SK-N-DZ (cell line): ENCODE data around the gene ZNF536.
"Not testable (repeated sequence)": the region's sequence is repeated elsewhere in the genome, so short reads cannot be mapped to it uniquely, and the experiment has no call there.

ENCODE experiments used
- DNase-seq: peaks from one replicate; pipeline ENCODE4 v3.0.0-alpha.2; 2015; ENCODE audit warnings: low spot score

The ZNF536 gene

DNA sequence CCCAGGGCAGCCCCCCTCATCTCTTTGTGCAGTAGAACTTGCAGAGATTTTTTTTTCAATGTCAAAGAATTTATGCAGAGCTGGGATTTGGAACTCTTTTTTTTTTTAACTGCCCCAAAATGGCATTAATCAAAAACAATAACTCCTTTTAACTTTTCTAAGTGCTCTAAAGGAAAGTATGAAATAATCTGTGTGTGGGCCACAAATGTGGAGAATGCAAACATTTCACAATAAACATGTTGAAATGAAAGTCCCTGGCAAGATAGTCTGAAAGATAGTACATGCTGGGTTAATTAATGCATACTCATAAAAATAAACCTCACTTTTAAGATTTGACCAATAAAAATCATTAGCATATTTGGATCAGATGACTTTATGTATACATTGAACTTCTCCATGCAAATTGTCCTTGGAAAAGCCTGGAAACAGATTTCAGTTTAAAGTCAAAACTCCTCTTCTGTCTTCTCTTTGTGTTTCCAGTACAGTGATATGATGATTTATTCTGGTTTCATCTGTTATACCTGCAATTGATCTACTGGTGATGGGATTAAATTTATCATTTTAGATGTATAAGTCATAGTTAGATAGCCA, 30.5 kb upstream of the ZNF536 start:
- DNase-seq = no peak

DNA sequence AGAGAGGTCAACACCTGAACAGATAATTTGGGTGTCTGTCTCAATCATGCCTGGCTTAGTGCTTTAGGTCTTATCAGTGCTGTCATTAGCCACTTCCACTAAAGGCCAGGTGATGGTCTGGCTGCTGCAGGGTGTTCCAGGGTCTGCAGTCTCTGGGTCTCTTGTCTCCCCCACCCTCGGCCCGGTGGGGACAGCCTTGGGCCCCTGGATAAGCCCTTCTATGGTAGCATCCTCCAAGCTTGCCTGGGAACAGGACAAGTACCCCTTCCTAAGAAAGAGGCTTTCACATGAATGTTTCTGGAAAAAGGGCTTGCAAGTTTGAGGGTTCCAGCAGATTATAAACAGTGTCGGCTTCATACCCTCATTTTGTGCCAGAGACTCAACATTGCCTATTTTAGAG, 29.3 kb upstream of the ZNF536 start:
- no peak for DNase-seq

DNA sequence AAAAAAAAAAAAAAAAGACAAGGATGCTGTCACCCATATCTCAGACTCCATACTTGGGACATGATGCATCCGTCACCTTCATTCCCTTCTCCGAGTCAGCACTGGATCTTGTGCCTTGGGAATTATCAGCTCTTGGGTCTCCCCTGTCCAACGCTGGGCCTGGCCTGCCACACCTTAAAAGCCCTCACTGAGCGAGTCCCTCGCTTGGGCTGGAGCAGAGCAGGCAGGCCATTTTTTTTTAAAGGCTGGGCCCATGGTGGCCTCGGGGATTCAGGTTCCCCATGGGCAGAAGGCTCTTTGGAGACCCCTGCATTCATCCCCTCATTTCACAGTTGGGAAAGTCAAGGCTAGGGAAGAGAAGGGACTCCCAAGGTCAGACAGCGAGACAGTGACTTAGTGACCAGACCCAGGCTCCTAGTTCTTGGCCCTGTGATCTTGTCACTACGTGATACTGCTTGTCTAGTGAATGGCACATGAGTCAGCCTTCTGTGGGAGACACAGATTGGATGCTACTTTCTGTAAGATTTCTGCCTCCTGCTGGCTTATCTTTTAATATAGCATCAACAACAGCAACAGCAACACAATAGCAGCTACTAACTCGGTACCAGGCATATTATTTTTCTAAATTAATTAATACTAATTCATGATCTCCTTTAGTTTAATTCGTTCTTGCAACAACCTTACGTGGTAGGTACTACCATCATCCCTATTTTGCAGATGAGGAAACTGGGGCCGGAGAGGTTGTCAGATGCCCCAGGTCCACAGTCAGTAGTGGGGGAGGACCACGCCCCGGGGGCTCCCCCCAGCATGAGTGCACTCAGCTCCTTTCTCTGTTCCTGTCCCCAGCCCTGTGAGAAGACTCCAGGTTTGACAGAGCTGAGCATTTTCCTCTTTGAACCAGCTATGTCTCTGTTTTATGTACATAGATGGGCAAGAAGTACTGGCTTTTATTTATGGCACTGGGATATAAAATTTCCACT, 27.4 kb upstream of the ZNF536 start:
- no peak for DNase-seq

DNA sequence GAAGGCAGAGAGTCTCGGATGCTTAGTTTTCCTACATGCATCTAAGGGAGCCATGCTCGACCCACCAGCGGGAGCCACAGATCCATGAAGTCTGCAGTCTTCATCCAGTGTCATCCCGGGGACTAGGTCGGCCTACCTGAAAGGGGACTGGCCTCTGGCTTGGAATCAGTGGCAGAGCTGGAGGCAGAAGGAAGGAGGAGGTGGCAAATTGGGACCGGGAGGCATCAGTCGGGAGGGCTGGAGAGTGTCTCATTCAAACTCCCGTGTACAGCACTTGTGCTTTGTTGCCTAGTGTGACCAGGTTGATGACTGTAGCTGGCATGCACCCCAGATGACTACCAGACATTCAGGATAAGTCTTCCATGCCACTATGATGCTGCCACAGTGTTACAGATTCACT, 26.5 kb upstream of the ZNF536 start:
- no peak for DNase-seq

DNA sequence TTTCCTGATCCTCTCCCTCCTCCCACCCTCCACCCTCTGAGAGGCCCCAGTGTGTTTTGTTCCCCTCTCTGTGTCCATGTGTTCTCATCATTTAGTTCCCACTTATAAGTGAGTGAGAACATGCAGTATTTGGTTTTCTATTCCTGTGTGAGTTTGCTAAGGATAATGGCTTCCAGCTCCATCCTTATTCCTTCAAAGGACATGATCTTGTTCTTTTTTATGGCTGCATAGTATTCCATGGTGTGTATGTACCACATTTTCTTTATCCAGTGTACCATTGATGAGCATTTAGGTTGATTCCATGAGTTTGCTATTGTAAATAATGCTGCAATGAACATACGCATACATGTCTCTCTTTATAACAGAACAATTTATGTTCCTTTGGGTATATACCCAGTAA, 25.7 kb upstream of the ZNF536 start:
- not testable (repeated sequence) for DNase-seq

DNA sequence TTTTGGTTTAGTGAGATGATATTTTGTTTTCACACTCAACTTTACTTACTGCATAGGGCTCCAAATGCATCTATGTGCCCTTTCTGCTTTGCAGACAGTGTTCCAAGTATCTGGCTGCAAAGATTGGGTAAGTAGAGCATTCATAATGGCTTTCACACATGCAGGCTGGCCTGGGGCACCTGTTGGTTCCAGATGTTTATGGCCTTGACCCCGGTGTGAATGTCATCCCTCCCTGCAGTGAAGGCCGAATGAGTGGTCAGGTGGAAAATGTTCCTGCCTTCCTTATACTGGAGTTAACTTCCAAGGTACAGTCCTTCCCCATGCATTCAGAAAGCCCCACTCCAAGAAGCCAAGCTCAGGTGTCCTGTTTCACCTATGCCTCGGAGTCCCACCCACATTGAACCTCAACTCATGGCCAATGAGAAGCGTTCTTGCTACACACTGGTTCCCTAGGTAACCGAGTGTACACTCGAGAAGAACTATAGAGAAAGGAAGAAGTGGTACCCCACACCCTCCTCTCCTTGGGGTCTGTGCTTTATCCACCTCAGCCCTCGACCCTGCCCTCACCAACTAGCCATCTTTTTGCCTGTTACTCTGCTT, 23.0 kb upstream of the ZNF536 start:
- no peak for DNase-seq

DNA sequence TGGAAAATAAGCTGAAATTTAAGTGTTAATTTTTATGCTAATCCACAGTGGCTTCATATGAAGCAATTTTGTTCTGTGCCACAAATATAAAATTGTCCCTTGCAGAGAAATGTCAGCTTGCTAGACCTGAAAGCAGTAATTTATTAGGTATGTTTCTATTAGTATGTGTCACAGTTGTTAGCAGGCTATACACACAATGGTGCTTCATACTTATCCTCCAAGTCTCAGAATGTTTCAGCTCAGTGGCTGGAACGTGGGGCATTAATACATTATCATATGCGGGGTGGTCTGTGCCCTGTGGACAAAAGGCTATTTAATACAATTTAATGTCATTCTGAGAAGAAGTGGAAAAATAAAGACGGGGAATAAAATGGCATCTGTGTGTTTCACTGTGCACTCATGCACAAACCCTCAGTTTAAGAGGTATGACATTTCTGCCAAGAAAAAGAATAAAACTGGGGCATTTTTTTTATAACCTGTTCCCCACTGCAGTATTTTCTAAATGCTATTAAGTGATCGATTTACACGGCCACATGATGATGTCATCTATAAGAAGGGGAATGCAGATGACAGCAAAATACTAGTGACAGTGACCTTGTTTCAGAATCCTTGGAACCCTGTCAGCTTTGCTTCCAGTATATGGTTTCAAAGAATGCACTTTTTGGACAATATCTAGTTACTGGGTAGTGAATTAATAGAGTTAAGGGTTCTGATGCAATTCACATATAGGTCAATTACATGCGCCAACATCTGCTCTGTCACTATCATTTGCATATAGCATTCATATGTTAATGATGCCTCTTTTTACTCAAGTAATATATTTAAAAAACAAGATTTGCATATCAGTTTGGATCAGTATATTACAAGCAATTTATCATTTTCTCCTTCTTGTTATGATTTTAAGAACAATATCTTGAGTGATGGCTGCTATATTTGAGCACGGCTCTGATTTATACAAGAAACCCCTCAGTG, 21.2 kb upstream of the ZNF536 start:
- DNase-seq = no peak

DNA sequence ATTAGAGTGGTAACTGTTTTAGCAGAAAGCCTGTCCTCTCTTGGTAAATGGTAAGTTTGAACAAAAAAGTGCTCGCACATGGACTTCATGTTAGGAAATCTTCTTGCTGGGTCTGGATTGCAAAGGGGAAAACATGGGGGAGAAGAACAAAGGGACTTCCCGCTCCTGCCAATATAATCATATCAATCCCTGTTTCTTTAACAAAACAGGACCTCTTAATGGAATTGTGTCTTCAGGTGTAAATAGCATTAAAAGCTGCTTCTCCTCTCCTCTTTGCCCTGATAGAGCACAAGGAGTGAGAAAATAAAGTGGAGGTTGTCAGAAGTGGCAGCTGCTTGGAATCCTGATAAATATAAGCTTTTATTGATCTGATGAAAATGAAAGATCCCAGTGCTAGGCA, 20.4 kb upstream of the ZNF536 start:
- no peak for DNase-seq

DNA sequence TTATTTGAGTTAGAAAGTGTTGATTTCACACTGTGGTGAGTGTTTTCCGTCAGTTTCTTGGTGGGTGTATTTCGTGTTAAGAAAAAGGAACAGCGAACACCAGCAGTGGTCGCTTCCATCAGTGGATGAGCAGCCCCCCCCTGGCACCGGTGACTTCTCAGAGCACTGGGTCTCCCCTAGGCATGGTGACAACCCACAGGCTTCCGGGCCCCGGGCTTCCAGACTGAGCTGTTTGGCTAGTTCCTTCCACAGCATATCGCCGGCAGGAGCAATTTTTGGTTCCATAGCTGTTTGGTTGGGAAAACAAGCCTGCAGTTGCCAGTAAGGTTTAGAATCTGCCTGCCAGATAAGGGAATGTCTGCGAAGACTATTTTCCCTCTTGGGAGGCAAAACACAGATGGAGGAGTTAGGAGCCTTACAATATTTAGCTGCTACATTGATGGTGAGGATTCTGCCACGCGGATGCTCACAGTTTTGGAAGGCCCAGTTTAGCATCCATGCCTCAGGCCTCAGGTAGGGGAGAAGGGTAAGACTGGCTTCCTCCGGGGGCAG, 18.7 kb upstream of the ZNF536 start:
- no peak for DNase-seq

DNA sequence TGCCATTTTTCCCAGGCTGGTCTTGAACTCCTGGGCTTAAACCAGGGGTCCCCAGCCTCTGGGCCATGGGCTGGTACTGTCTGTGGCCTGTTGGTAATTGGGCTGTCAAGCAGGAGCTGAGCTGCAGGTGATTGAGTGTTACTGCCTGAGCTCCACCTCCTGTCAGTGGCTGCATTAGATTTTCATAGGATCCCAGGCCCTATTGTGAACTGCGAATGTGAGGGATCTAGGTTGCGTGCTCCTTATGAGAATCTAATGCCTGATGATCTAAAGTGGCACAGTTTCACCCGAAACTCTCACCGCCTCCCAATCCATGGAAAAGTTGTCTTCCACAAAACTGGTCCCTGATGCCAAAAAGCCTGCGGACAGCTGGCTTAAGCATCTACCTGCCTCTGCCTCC, 16.6 kb upstream of the ZNF536 start:
- no peak for DNase-seq

DNA sequence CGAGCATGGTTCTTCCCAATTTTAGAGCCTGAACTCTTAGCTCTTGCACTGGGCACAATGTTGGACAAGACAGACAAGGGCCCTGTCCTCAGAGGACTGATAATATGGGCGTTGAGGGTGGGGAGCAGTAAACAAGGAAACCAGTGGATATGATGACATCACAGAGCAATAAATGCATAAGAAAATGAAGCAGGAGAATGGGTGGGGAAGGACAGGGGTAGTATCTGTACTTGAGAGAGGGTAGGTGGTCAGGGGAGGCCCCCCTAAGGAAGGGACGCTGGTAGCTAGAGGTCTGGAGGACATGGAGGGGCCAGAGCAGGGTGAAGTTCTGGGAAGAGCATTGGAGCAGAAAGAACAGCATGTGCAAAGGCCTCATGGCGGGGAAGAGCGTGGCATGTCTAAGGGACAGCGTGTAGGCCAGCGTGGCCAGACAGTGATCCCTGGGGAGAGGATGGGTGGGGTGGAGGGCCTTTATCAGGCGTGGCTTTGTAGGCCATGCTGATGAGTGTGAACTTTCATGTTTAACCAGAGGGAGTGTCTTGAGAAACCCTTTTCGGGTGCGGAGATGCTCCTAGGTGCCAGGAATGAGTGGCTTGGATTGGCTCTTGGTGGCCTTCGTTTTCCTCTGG, 15.1 kb upstream of the ZNF536 start:
- no peak for DNase-seq

DNA sequence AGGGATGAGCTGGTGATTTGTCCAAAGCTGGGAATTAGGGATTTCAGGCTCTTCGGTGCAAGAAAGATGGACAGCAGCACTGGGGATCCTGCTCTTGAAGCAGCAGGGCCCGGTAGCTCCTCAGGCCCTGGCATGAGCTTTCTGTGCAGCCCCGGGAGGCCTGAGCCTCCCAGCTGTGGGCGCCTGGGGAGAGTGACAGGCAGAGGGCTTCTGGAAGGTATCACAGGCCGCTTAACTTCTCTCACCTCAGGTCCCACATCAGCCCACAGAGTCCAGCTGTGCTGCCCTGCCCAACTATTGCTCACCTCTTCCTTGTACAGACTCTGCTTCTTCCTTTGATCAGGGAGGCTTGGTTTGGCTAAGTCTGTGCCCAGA, 14.6 kb upstream of the ZNF536 start:
- no peak for DNase-seq

DNA sequence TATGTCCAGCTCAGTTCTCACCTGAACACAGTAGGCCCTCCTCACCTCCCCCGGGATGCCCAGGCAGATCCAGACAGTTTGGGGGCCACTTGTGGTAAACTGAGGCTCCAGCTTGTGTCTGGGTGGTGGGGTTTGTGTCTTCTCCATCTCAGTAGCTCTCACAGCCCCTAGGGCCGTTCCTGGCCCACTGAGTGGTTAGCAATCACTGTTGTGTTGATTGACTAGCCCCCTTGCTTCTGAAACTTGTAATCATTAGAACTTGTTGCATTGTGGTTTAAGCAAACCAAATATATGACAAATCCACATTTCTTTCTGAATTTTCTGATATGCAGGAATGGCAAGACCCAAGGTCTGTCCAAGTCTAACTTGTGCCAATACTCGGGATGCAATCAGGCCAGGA, 13.9 kb upstream of the ZNF536 start:
- no peak for DNase-seq

DNA sequence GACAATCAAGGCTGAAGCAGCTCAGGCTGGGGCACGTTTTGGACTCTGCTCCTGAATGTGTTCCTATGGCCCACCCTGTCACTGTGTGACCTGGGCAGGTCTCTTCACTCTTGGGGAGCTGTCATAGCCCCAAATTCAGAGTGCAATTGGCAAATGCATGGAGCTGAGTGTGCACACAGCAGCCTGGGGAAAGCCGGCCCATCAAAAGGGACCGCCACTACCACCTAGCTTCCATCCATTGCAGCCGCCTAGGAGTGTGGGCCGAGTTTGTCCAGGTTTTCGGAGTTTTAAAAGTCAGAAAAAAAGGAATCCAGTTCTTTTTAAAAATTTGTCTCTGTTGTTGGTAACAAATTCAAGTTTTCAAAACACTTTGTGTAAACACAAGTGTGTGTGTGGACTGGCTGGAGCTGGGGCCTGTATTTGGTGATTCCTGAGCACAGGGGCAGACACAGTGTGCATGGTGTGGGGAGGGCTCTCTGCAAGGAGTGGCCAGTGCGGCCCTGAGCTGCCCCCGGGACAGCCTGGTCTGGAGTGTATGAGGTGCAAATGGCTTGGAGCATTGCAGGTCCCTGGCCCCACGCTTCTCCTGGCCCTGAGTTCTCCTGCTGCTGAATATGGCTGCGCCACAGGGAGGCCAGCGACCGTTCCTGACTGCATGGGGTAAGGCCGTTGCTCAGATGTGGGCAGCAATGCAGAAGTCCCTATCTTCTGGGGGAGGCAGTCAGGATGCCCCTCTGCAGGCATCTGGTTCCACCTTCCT, 13.2 kb upstream of the ZNF536 start:
- DNase-seq = no peak

DNA sequence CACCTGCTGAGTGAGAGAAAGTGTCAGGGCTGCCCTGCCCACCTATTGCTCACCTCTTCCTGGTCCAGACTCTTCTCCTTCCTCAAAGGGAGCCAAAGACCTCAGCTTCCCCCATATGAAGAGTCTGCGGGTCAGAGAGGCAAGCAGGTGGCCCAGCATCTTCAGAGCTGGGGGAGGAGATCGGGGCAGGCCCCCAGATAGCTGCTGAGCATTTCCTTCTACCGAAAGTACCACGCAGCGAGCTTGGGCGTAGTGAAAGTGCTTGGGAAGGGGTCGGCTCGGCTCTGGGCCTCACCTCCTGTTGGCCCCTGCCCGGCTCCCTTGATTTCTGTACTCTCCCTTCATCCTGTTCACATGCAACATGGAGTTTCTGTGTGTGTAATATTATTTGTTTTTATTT, 12.2 kb upstream of the ZNF536 start:
- DNase-seq = no peak

DNA sequence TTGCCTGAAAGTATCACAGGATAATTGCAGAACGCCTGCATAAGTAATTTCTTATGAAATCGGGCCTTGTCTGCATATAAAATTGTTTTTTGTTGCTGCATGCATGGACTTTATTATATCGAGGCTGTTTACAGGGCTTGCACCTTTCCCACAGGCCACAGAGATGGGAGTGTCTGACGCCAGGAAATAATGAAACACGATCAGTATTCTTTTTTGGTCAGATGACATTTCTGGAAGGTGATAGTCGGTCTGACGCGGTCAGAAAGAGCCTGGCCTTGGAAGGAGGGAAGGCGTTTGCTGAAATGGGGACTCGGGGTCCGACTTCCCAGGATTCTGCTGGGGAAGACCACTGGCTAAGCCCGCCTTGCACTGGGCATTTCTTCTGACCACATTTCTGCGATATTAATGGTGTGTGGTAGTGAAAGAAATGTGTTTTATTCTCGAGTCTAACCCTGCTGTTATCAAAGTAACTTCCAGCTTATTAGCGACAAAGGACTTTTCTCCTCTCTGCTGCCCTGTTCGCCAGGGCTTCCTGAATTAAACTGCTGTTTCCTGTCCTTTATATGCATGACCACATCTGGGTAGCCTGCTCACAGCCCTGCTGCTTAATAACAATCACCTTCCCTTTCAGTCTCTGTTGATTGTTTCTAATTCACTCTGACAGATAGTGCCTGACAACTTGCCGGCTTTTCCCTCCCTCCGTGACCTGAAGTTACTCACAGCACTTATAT, 11.6 kb upstream of the ZNF536 start:
- no peak for DNase-seq

DNA sequence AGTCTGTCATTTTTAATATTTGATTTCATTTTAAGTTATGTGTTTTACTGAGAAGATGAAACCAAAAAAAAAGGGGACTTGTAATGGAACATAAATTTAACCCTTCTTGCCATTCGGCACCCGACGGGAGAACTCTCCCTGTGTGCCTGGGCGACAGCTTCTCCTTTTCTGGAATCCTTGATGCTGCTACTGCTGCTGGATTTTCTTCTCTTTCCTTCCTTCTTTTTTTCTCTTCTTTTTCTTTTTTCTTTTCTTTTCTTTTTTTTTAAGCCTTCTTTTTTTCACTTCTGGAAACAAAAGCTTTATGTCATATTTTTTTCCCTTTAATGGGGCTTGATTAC, 11.1 kb upstream of the ZNF536 start:
- no peak for DNase-seq

DNA sequence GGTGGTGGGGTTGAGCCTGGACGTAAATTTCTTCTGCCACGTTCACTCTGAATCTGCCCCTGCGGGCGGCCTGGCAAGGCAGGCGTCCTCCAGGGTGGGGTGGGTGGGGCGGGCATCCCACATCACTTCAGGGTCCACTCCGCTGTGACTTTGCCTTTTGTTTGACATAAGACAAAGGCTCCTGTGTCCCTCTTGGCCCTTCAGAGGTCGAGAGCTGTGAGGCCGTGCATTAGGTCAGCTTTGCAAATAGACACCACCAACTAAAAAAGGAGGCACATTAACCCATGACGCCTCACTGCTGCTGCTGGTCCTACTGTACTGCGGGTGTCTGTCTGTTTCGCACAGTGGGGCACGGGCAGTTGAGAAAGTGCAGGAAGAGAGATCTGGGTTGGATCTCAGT, 10.5 kb upstream of the ZNF536 start:
- DNase-seq = no peak

DNA sequence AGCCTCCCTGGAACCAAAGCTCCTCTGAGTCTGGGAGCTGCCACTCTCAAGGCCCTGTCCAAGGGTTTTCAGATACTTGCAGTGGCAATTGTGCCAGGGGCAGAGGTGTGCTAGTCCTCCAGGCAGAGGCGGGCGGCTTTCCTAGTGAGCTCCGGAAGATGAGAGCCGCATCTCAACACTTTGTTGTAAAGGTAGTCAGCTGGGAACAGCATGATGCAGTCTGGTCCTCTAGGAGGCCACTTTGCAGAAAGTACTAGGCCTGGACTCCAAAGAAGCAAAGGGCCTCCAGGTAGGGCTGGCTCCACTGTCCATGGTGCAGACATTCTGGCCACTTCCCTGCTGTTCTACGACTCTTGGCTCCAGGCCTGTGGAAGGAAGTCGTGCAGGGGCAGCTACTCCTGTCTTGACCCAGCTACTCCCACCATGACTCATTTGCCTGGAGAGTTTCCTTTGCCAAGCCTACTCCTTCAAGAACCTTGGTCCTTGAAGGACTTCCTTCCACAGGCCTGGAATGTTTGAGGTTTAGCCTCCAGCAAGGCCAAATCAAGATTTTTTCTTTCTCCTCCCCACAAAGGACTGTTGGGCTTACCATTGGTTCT, 9.9 kb upstream of the ZNF536 start:
- no peak for DNase-seq
